ENCODE results near the gene FANCG. TPM values are rescaled to one million over a fixed set of nuclear protein-coding genes. Genes with fewer than 3 reads are reported as not detected.

The FANCG gene
- total and polyA plus RNA-seq, 2 of the 8 experiments (the other 6 are each of a cell fraction or from before 2014, with no cell fraction given): 66.6 to 87.1 TPM

DNA sequence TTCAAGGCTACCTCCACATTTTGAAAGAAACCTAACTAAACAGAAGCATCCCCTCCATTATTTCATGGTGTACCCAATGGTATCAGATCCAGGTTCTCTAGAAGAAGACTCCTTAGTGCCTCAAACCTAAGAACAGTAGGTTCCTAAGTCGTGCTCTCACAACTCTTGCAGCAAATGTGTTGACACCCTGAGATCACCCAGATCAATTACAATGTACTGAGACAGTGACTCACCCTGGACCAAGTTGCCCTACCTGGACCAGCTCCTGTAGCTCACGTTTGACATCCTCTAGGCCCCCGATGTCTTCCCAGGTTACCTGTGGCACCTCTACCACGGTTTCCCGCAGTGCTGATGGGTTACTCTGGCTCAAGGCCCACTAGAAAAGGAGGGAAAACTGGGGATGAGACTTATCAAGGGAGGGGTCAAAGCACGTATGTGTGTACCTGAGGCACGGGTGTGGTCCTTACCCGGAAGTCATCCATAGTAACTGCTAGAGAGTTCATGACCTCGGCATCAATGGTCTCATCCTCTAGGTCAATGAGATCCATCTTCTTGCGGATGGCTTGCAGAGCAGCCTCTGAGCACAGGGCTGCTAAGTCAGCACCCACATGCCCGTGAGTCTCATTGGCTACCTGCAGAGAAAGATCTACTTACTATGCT lies 19.1 kb downstream of the FANCG start:
- no peak overlapping the region for H3K9ac ChIP-seq (replicated peaks in 1 of 4; ENCODE audit: extremely low read depth in 1 of 4, low read depth in 3 of 4, low read length in 3 of 4)
- no peak overlapping the region for H3K14ac ChIP-seq (ENCODE audit: insufficient read length)
- no peak overlapping the region for H3K4ac ChIP-seq (replicated peaks; ENCODE audit: insufficient read length, low read depth, low read length)
- no peak overlapping the region for H3K27ac ChIP-seq (ENCODE audit: low read depth, low read length)
- no peak overlapping the region for H3K4me2 ChIP-seq (ENCODE audit: insufficient read depth in 1 of 2, low read depth in 2 of 2, low read length in 2 of 2)
- no peak overlapping the region for H3K18ac ChIP-seq (ENCODE audit: extremely low read depth, low read length)
- 91% methylated on average over 11 of the region's 11 CpGs; no CpG with 5 or more reads in 1 of the 2 experiments for WGBS, 2 experiments (ENCODE audit: extremely low coverage in 1 of 2, insufficient coverage in 1 of 2, insufficient read length in 1 of 2, insufficient replicate concordance in 2 of 2, low coverage in 1 of 2, low lambda C conversion rate in 2 of 2, missing lambda C conversion rate in 1 of 2)
- H3K4me3 ChIP-seq (ENCODE audit: extremely low read depth in 1 of 4, insufficient read depth in 2 of 4, low read depth in 3 of 4, low read length in 4 of 4): no peak overlapping the region
- H2BK20ac ChIP-seq (ENCODE audit: low read length): no peak overlapping the region
- no peak for FAIRE-seq
- H4K91ac ChIP-seq (replicated peaks; ENCODE audit: insufficient read length, low read length): no peak overlapping the region
- peaks cover 5 to 24% of the 10 kb centered on the region in 2 experiments for H4K20me1 ChIP-seq (replicated peaks in 1 of 2; ENCODE audit: control insufficient read depth in 1 of 2, insufficient read depth in 2 of 2, low read length in 2 of 2)
- ChIA-PET CTCF (ENCODE audit: partially characterized antibody) (interaction anchor here (0.7 to 9.4 kb wide), 5 partner anchors 7 to 161 kb away, joined by 3 to 50 read pairs (median 4); no protein-coding TSS in a partner anchor), POLR2A (ENCODE audit: partially characterized antibody) (interaction anchor here (0.9 to 1.6 kb wide), 5 partner anchors 9 to 66 kb away, joined by 3 to 7 read pairs (median 5); partner anchors contain the start of gene VCP)
- H2BK120ac ChIP-seq (replicated peaks; ENCODE audit: low read depth, low read length): no peak overlapping the region
- no peak overlapping the region for H2BK15ac ChIP-seq (ENCODE audit: low read length)
- no peak overlapping the region for H2AFZ ChIP-seq (ENCODE audit: low read length)
- no peaks in the 10 kb centered on the region; the same call in 1 of the 2 replicates for H3K79me1 ChIP-seq (ENCODE audit: low read depth, low read length)
- no peaks in the 10 kb centered on the region for H3K4me1 ChIP-seq (replicated peaks in 1 of 4; ENCODE audit: control insufficient read depth in 3 of 4, insufficient read depth in 4 of 4, low read length in 3 of 4)
- peaks cover 89 to 100% (median 97%) of the 10 kb centered on the region in 4 experiments for H3K36me3 ChIP-seq (ENCODE audit: control insufficient read depth in 2 of 4, insufficient read depth in 4 of 4, low read length in 3 of 4)
- H3K23me2 ChIP-seq (ENCODE audit: low read depth, low read length): no peaks in the 10 kb centered on the region
- H2BK5ac ChIP-seq (ENCODE audit: low read depth, low read length): no peak overlapping the region
- H3K23ac ChIP-seq (ENCODE audit: insufficient read length): no peak overlapping the region
- no peak overlapping the region for H2AK5ac ChIP-seq (ENCODE audit: low read depth, low read length)
- no peaks in the 10 kb centered on the region for H3K27me3 ChIP-seq (replicated peaks in 1 of 4; ENCODE audit: control insufficient read depth in 3 of 4, extremely low read depth in 1 of 4, insufficient read depth in 3 of 4, low read length in 3 of 4)
- TF ChIP-seq SIX5 (IDR thresholded peaks at IDR 0.05; ENCODE audit: low read depth, low read length): no peak
- TF ChIP-seq GABPA (IDR thresholded peaks at IDR 0.05; ENCODE audit: borderline replicate concordance, insufficient read depth, low read length): no peak
- no peak for TF ChIP-seq ZNF274 (IDR thresholded peaks at IDR 0.05; ENCODE audit: borderline replicate concordance, extremely low read depth, low read length)
- TF ChIP-seq TBP (IDR thresholded peaks at IDR 0.05; ENCODE audit: low read depth, low read length): no peak
- TF ChIP-seq TAF1 (IDR thresholded peaks at IDR 0.05; ENCODE audit: low read depth, low read length): no peak
- no peaks in the 10 kb centered on the region; a peak in 1 of 4 replicates for H3K9me3 ChIP-seq (ENCODE audit: insufficient read depth in 2 of 2, low read depth in 1 of 2, low read length in 1 of 2)
- DNase-seq (ENCODE audit: low read depth in 1 of 2, low spot score in 2 of 2): no peak
- no peaks in the 10 kb centered on the region for H3K79me2 ChIP-seq (ENCODE audit: control insufficient read depth in 1 of 2, insufficient read depth in 2 of 2, low read length in 2 of 2)
- H4K5ac ChIP-seq (ENCODE audit: insufficient read length, low read depth, low read length): no peak overlapping the region
- H4K8ac ChIP-seq (ENCODE audit: extremely low read depth, insufficient read depth, low read length): no peak overlapping the region
- no peak overlapping the region for H3K56ac ChIP-seq (replicated peaks; ENCODE audit: insufficient read length, low read depth, low read length)
- H2BK12ac ChIP-seq (ENCODE audit: low read depth, low read length): no peak overlapping the region

Measured in H1 (cell line).